ENCODE results near the gene PIMREG. TPM values are rescaled to one million over a fixed set of nuclear protein-coding genes. Genes with fewer than 3 reads are reported as not detected.
"Not testable (repeated sequence)": the region's sequence is repeated elsewhere in the genome, so short reads cannot be mapped to it uniquely, and the experiment has no call there.

The PIMREG gene
- total RNA-seq, 1 donor from 2014 or later: 9.1 TPM

GRCh38 chr17:6480303-6480675, 36.0 kb downstream of the PIMREG start:
- no peak overlapping the region for H3K4me3 Mint-ChIP-seq (ENCODE audit: unreplicated experiment)
- H3K9me3 Mint-ChIP-seq (ENCODE audit: unreplicated experiment): no peaks in the 10 kb centered on the region
- H3K27me3 Mint-ChIP-seq (ENCODE audit: unreplicated experiment): peaks cover 8% of the 10 kb centered on the region
- H3K4me1 Mint-ChIP-seq (ENCODE audit: unreplicated experiment): peaks cover 19% of the 10 kb centered on the region
- no peak for TF ChIP-seq CTCF (IDR thresholded peaks at IDR 0.05; ENCODE audit: unreplicated experiment)
- H3K27ac Mint-ChIP-seq (ENCODE audit: unreplicated experiment): no peak overlapping the region
- no peaks in the 10 kb centered on the region for H3K36me3 Mint-ChIP-seq (ENCODE audit: low read depth, unreplicated experiment)
- no peak for DNase-seq (ENCODE audit: low spot score)

- Mint-ChIP-seq H3K27ac (ENCODE audit: unreplicated experiment) (no peak overlapping the region), H3K9me3 (ENCODE audit: unreplicated experiment) (no peaks in the 10 kb centered on the region), H3K4me3 (ENCODE audit: unreplicated experiment) (no peak overlapping the region), H3K36me3 (ENCODE audit: low read depth, unreplicated experiment) (no peaks in the 10 kb centered on the region), H3K27me3 (ENCODE audit: unreplicated experiment) (peaks cover 7% of the 10 kb centered on the region), H3K4me1 (ENCODE audit: unreplicated experiment) (peaks cover 24% of the 10 kb centered on the region)
- no peak for TF ChIP-seq CTCF (IDR thresholded peaks at IDR 0.05; ENCODE audit: unreplicated experiment)
- no peak for DNase-seq (ENCODE audit: low spot score)
Observed at GRCh38 chr17:6482105-6482455, 37.8 kb downstream of the PIMREG start.

- not testable (repeated sequence) for DNase-seq (ENCODE audit: low spot score); H3K9me3 Mint-ChIP-seq (ENCODE audit: unreplicated experiment); H3K4me3 Mint-ChIP-seq (ENCODE audit: unreplicated experiment); H3K36me3 Mint-ChIP-seq (ENCODE audit: low read depth, unreplicated experiment); H3K27ac Mint-ChIP-seq (ENCODE audit: unreplicated experiment); H3K27me3 Mint-ChIP-seq (ENCODE audit: unreplicated experiment)
- peaks cover 27% of the 10 kb centered on the region for H3K4me1 Mint-ChIP-seq (ENCODE audit: unreplicated experiment)
Observed at GRCh38 chr17:6482796-6483195, 38.5 kb downstream of the PIMREG start.

- H3K27ac Mint-ChIP-seq (ENCODE audit: unreplicated experiment): no peak overlapping the region
- DNase-seq (ENCODE audit: low spot score): no peak
- H3K36me3 Mint-ChIP-seq (ENCODE audit: low read depth, unreplicated experiment): peaks cover 4% of the 10 kb centered on the region
- H3K9me3 Mint-ChIP-seq (ENCODE audit: unreplicated experiment): no peaks in the 10 kb centered on the region
- H3K4me3 Mint-ChIP-seq (ENCODE audit: unreplicated experiment): no peak overlapping the region
- H3K27me3 Mint-ChIP-seq (ENCODE audit: unreplicated experiment): peaks cover 7% of the 10 kb centered on the region
- peaks cover 32% of the 10 kb centered on the region for H3K4me1 Mint-ChIP-seq (ENCODE audit: unreplicated experiment)
- TF ChIP-seq CTCF (IDR thresholded peaks at IDR 0.05; ENCODE audit: unreplicated experiment): no peak
Observed at GRCh38 chr17:6483507-6483906, 39.3 kb downstream of the PIMREG start.

- peaks cover 7% of the 10 kb centered on the region for H3K27me3 Mint-ChIP-seq (ENCODE audit: unreplicated experiment)
- H3K36me3 Mint-ChIP-seq (ENCODE audit: low read depth, unreplicated experiment): peaks cover 4% of the 10 kb centered on the region
- H3K9me3 Mint-ChIP-seq (ENCODE audit: unreplicated experiment): no peaks in the 10 kb centered on the region
- no peak overlapping the region for H3K27ac Mint-ChIP-seq (ENCODE audit: unreplicated experiment)
- no peak for DNase-seq (ENCODE audit: low spot score)
- no peak overlapping the region for H3K4me3 Mint-ChIP-seq (ENCODE audit: unreplicated experiment)
- H3K4me1 Mint-ChIP-seq (ENCODE audit: unreplicated experiment): peaks cover 32% of the 10 kb centered on the region
- no peak for TF ChIP-seq CTCF (IDR thresholded peaks at IDR 0.05; ENCODE audit: unreplicated experiment)
Observed at GRCh38 chr17:6485646-6486412, 41.6 kb downstream of the PIMREG start.

Measured in endothelial cell (in vitro differentiated cells).